Measurements from ENCODE around the gene COLEC12.

- no peak for TF ChIP-seq GLIS3 (CRISPR knock-in tag; IDR thresholded peaks at IDR 0.05)
- no peak for TF ChIP-seq CREB5 (CRISPR knock-in tag; IDR thresholded peaks at IDR 0.05; ENCODE audit: low read depth)
- TF ChIP-seq, protein P1, sequence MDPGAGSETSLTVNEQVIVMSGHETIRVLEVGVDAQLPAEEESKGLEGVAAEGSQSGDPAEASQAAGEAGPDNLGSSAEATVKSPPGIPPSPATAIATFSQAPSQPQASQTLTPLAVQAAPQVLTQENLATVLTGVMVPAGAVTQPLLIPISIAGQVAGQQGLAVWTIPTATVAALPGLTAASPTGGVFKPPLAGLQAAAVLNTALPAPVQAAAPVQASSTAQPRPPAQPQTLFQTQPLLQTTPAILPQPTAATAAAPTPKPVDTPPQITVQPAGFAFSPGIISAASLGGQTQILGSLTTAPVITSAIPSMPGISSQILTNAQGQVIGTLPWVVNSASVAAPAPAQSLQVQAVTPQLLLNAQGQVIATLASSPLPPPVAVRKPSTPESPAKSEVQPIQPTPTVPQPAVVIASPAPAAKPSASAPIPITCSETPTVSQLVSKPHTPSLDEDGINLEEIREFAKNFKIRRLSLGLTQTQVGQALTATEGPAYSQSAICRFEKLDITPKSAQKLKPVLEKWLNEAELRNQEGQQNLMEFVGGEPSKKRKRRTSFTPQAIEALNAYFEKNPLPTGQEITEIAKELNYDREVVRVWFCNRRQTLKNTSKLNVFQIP (CRISPR knock-in tag; IDR thresholded peaks at IDR 0.05; ENCODE audit: borderline replicate concordance, low read depth): no peak
- TF ChIP-seq ZNF8 (CRISPR knock-in tag; IDR thresholded peaks at IDR 0.05): no peak
- TF ChIP-seq BACH2 (CRISPR knock-in tag; IDR thresholded peaks at IDR 0.05; ENCODE audit: borderline replicate concordance): no peak
- TF ChIP-seq, protein P2, sequence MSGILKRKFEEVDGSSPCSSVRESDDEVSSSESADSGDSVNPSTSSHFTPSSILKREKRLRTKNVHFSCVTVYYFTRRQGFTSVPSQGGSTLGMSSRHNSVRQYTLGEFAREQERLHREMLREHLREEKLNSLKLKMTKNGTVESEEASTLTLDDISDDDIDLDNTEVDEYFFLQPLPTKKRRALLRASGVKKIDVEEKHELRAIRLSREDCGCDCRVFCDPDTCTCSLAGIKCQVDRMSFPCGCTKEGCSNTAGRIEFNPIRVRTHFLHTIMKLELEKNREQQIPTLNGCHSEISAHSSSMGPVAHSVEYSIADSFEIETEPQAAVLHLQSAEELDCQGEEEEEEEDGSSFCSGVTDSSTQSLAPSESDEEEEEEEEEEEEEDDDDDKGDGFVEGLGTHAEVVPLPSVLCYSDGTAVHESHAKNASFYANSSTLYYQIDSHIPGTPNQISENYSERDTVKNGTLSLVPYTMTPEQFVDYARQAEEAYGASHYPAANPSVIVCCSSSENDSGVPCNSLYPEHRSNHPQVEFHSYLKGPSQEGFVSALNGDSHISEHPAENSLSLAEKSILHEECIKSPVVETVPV (CRISPR knock-in tag; IDR thresholded peaks at IDR 0.05): no peak
- TF ChIP-seq ZFP30 (CRISPR knock-in tag; IDR thresholded peaks at IDR 0.05): no peak
- no peak for TF ChIP-seq TCF4 (CRISPR knock-in tag; IDR thresholded peaks at IDR 0.05; ENCODE audit: borderline replicate concordance)
- TF ChIP-seq ZFP3 (CRISPR knock-in tag; IDR thresholded peaks at IDR 0.05): no peak
- TF ChIP-seq ARNTL (CRISPR knock-in tag; IDR thresholded peaks at IDR 0.05; ENCODE audit: borderline replicate concordance, low read depth): no peak
- no peak for TF ChIP-seq PATZ1 (CRISPR knock-in tag; IDR thresholded peaks at IDR 0.05; ENCODE audit: borderline replicate concordance)
Measured at GRCh38 chr18:285817-286216, 214.7 kb downstream of the COLEC12 start.

All from SK-N-SH treated with all-trans-retinoic acid at 6 μM for 48 hours (cell line).